Keratinocyte (primary cell): Measurements from ENCODE around the gene HSP90AA1. TPM values are rescaled to one million over a fixed set of nuclear protein-coding genes. Genes with fewer than 3 reads are reported as not detected.

ENCODE experiments used
- DNase-seq: peaks from one replicate; pipeline ENCODE4 v3.0.0-alpha.2; 2011; ENCODE audit warnings: low read depth, missing footprints, low spot score
- FAIRE-seq: peaks from 2 replicates; lab custom pipeline; 2011; peaks lifted over from hg19 to GRCh38; lab: Jason Lieb, UNC
- H2AFZ ChIP-seq: 2 replicates; pipeline ENCODE4 v1.6.0; 2012; ENCODE audit warnings: low read length, control low read depth, inconsistent platforms; ENCODE audit not compliant: control insufficient read depth
- H3K27ac ChIP-seq: 2 replicates; pipeline ENCODE4 v1.5.1; 2011; ENCODE audit warnings: low read length; ENCODE audit not compliant: control insufficient read depth, insufficient read depth
- H3K27me3 ChIP-seq: 3 replicates; pipeline ENCODE4 v1.6.0; 2011; ENCODE audit warnings: low read length; ENCODE audit not compliant: control insufficient read depth, insufficient read depth; ENCODE audit errors: extremely low read depth
- H3K36me3 ChIP-seq, 2 experiments: 2 replicates in 1 of 2; 3 replicates in 1 of 2; pipeline ENCODE4 v1.5.1; 2011; ENCODE audit warnings: low read length in 2 of 2, mild to moderate bottlenecking in 1 of 2; ENCODE audit not compliant: control insufficient read depth in 2 of 2, insufficient read depth in 2 of 2; ENCODE audit errors: extremely low read depth in 1 of 2
- H3K4me1 ChIP-seq: 3 replicates; pipeline ENCODE4 v1.5.1; 2011; ENCODE audit warnings: low read length; ENCODE audit not compliant: control insufficient read depth, insufficient read depth; ENCODE audit errors: extremely low read depth
- H3K4me2 ChIP-seq: 3 replicates; pipeline ENCODE4 v1.6.0; 2011; ENCODE audit warnings: low read depth, low read length; ENCODE audit not compliant: control insufficient read depth, insufficient read depth; ENCODE audit errors: extremely low read depth
- H3K4me3 ChIP-seq, 3 experiments: fragments of 200-600 bp in 1 of 3; sonication (generic) in 1 of 3; 2 replicates in 2 of 3; 3 replicates in 1 of 3; pipeline ENCODE4 v1.5.1; 2011 to 2016; ENCODE audit warnings: low read length in 3 of 3, mild to moderate bottlenecking in 3 of 3, control low read depth in 2 of 3, inconsistent platforms in 1 of 3, low read depth in 1 of 3, mixed read lengths in 1 of 3, mixed run types in 1 of 3, moderate library complexity in 1 of 3; ENCODE audit not compliant: control insufficient read depth in 2 of 3, insufficient read depth in 2 of 3; ENCODE audit errors: extremely low read depth in 1 of 3
- H3K79me2 ChIP-seq: 2 replicates; pipeline ENCODE4 v1.6.0; 2012; ENCODE audit warnings: low read length; ENCODE audit not compliant: control insufficient read depth, insufficient read depth
- H3K9ac ChIP-seq: 3 replicates; pipeline ENCODE4 v1.6.0; 2011; ENCODE audit warnings: low read length; ENCODE audit not compliant: control insufficient read depth, insufficient read depth; ENCODE audit errors: extremely low read depth
- H3K9me1 ChIP-seq: 3 replicates; pipeline ENCODE4 v1.6.0; 2011; ENCODE audit warnings: low read length; ENCODE audit not compliant: control insufficient read depth, insufficient read depth; ENCODE audit errors: extremely low read depth
- H3K9me3 ChIP-seq: 2 replicates; pipeline ENCODE4 v1.5.1; 2012; ENCODE audit warnings: low read depth, low read length; ENCODE audit not compliant: control insufficient read depth
- H4K20me1 ChIP-seq: 3 replicates; pipeline ENCODE4 v1.6.0; 2011; ENCODE audit warnings: low read length; ENCODE audit not compliant: control insufficient read depth, insufficient read depth; ENCODE audit errors: extremely low read depth
- EZH2 ChIP-seq: IDR thresholded peaks from one replicate; pipeline ENCODE4 v1.6.1; 2012; ENCODE audit warnings: inconsistent platforms, mild to moderate bottlenecking, low read length, moderate library complexity
- dilution Hi-C: fragments of 300-500 bp; cut with MboI; formaldehyde crosslinking; loops from one replicate; pipeline ENCODE4 v1.7.0; 2020; ENCODE audit warnings: low sequenced_read_pairs; ENCODE audit not compliant: extremely low pct_ligation_motif_present
- polyA plus RNA-seq, 5 experiments: library from polyadenylated mRNA; depleted of rRNA in 3 of 5; stranded (reverse) in 3 of 5; stranded (forward) in 1 of 5; unstranded in 1 of 5; fragments of >200 nt; gene quantifications; 1 replicate in 1 of 5; 2 replicates in 3 of 5; 3 replicates in 1 of 5; pipeline versions ENCODE4 v1.2.1 to v1.2.3, GENCODE V29; 2011 to 2012; ENCODE audit warnings: missing spikeins in 2 of 5, low read depth in 1 of 5, low replicate concordance in 1 of 5
- TF ChIP-seq, protein P1 (sequence below), 3 experiments: IDR thresholded peaks in 1 of 3; conservative IDR thresholded peaks in 1 of 3; optimal IDR thresholded peaks in 1 of 3; 2 replicates in 2 of 3; 3 replicates in 1 of 3; pipeline versions ENCODE3 to v1.5.1; 2011; ENCODE audit warnings: low read length in 3 of 3, mild to moderate bottlenecking in 3 of 3, moderate library complexity in 2 of 3, control low read depth in 1 of 3, inconsistent platforms in 1 of 3; ENCODE audit not compliant: insufficient read depth in 2 of 3; ENCODE audit errors: extremely low read depth in 1 of 3

The HSP90AA1 gene
- polyA plus RNA-seq, 1 donor (not counting 4 experiments of a cell fraction or from before 2014, with no cell fraction given), result 898 TPM

GRCh38 chr14:102042699-102043098 is 44.1 kb downstream of the HSP90AA1 start:
- no peaks in the 10 kb centered on the region for H3K27me3 ChIP-seq
- no peak overlapping the region for H2AFZ ChIP-seq
- H3K9me3 ChIP-seq, result no peaks in the 10 kb centered on the region
- no peaks in the 10 kb centered on the region for H3K4me1 ChIP-seq
- FAIRE-seq (no peak), DNase-seq (no peak)
- TF ChIP-seq EZH2, result no peak
- TF ChIP-seq, protein P1, sequence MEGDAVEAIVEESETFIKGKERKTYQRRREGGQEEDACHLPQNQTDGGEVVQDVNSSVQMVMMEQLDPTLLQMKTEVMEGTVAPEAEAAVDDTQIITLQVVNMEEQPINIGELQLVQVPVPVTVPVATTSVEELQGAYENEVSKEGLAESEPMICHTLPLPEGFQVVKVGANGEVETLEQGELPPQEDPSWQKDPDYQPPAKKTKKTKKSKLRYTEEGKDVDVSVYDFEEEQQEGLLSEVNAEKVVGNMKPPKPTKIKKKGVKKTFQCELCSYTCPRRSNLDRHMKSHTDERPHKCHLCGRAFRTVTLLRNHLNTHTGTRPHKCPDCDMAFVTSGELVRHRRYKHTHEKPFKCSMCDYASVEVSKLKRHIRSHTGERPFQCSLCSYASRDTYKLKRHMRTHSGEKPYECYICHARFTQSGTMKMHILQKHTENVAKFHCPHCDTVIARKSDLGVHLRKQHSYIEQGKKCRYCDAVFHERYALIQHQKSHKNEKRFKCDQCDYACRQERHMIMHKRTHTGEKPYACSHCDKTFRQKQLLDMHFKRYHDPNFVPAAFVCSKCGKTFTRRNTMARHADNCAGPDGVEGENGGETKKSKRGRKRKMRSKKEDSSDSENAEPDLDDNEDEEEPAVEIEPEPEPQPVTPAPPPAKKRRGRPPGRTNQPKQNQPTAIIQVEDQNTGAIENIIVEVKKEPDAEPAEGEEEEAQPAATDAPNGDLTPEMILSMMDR (optimal IDR thresholded peaks at IDR 0.05 in 1 of 3, IDR thresholded peaks at IDR 0.05 in 1 of 3, conservative IDR thresholded peaks at IDR 0.05 in 1 of 3; ENCODE audit: extremely low read depth in 1 of 3, insufficient read depth in 2 of 3, low read length in 3 of 3), result no peak
- no peak overlapping the region for H3K9ac ChIP-seq
- H3K9me1 ChIP-seq, result no peaks in the 10 kb centered on the region
- H3K4me3 ChIP-seq, result no peak overlapping the region
- dilution Hi-C loops, result no loop called here
- peaks cover 54 to 61% of the 10 kb centered on the region in 2 experiments for H3K36me3 ChIP-seq
- H4K20me1 ChIP-seq, result no peaks in the 10 kb centered on the region
- no peak overlapping the region for H3K27ac ChIP-seq
- no peaks in the 10 kb centered on the region for H3K79me2 ChIP-seq
- no peak overlapping the region for H3K4me2 ChIP-seq

- H3K4me1 ChIP-seq, result no peaks in the 10 kb centered on the region
- no peaks in the 10 kb centered on the region for H4K20me1 ChIP-seq
- no peak overlapping the region for H3K4me3 ChIP-seq
- no peak overlapping the region for H3K27ac ChIP-seq
- H2AFZ ChIP-seq, result no peak overlapping the region
- DNase-seq (no peak), FAIRE-seq (no peak)
- H3K79me2 ChIP-seq, result no peaks in the 10 kb centered on the region
- no peak overlapping the region for H3K4me2 ChIP-seq
- H3K27me3 ChIP-seq, result no peaks in the 10 kb centered on the region
- peaks cover 63 to 72% of the 10 kb centered on the region in 2 experiments for H3K36me3 ChIP-seq
- no peaks in the 10 kb centered on the region for H3K9me3 ChIP-seq
- H3K9me1 ChIP-seq, result no peaks in the 10 kb centered on the region
- dilution Hi-C loops, result no loop called here
- H3K9ac ChIP-seq, result no peak overlapping the region
- TF ChIP-seq, protein P1 (optimal IDR thresholded peaks at IDR 0.05 in 1 of 3, IDR thresholded peaks at IDR 0.05 in 1 of 3, conservative IDR thresholded peaks at IDR 0.05 in 1 of 3; ENCODE audit: extremely low read depth in 1 of 3, insufficient read depth in 2 of 3, low read length in 3 of 3), result no peak
- TF ChIP-seq EZH2, result no peak
Measured at GRCh38 chr14:102040153-102040552, 46.7 kb downstream of the HSP90AA1 start.
